Adipose tissue (tissue), 3 donors: ENCODE measurements around the gene ATP1A1. TPM values are rescaled to one million over a fixed set of nuclear protein-coding genes. Genes with fewer than 3 reads are reported as not detected.

Experiments
- H3K27ac ChIP-seq: one replicate; pipeline ENCODE4 v1.5.1; 2013; ENCODE audit warnings: low read depth, low read length
- WGBS, 3 donors: extraction: QIAGEN DNeasy Blood & Tissue Kit; methylation state at CpG; one replicate each; pipeline ENCODE4 v1.1.7; 2013; 5-methylcytosine and 5-hydroxymethylcytosine counted together
- polyA plus RNA-seq, 3 donors: library from polyadenylated mRNA; stranded (reverse); fragments of 200-250 nt; gene quantifications; one replicate each; pipeline ENCODE4 v1.2.3, GENCODE V29; 2013
- donor health status: healthy with polysubstance abuse.
- donor health status: Bipolar disorder and iron deficiency.
- donor health status: healthy.

Gene ATP1A1
- polyA plus RNA-seq, 3 donors: 90.4 to 328 (median 159) TPM

DNA sequence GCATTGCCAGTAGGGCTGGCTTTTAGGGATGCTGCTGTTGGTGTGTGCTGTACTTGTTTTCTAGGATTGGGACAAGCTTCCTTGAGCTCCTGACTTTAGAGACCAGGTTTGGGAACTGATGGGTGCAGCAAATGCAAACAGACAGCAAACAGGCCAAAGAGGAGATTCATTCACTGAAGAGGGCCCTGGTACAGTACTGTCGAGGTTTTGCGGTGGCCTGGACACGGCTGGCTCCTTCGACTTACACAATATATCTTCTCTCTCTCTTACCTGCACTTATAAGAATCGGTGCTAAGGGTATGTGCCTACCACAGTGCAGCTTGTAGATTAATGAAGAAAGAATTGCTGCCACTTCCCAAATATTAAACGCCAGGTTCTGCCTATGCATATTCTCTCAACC, 44.6 kb downstream of the ATP1A1 start:
- WGBS, 3 donors: 45 to 75% (median 70%) methylated on average over 6 of the region's 6 CpGs
- H3K27ac ChIP-seq: no peak overlapping the region

DNA sequence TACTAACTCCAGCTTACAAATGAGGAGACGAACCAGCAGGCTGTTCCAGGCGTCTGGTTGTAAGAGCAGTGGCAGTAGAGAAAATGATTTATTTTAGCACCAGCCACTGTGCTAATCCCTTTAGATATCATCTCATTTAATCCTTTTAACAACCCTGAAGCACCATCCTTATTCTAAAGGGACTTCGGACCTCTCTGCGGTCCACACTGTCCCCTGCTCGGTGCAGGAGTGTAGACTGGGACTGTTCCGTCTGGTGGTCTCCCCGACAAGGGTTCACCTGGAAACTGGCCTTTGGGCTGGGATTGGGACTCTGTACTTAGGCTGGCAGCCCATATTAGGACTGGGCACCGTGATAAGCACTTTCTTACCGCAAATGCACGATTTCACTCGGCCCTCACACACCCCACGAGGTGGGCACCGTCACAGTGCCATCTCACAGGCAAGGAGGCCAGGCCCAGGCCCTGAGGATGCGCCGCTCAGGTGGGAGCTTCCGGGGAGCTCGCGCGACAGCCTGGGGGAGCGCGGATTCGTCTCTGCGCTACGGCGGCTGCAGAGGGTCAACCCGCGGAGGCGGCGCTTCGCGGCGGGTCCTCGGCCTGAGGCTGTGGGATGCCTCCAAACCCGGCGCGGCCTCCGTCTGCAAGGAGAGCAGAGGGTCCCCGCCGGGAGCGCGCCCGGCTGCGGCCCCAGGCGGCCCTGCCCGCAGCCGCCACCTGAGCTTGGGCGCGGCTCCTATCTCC, 45.2 kb downstream of the ATP1A1 start:
- WGBS, 3 donors: 2 to 3% (median 2%) methylated on average over 48 of the region's 48 CpGs
- no peak overlapping the region for H3K27ac ChIP-seq

DNA sequence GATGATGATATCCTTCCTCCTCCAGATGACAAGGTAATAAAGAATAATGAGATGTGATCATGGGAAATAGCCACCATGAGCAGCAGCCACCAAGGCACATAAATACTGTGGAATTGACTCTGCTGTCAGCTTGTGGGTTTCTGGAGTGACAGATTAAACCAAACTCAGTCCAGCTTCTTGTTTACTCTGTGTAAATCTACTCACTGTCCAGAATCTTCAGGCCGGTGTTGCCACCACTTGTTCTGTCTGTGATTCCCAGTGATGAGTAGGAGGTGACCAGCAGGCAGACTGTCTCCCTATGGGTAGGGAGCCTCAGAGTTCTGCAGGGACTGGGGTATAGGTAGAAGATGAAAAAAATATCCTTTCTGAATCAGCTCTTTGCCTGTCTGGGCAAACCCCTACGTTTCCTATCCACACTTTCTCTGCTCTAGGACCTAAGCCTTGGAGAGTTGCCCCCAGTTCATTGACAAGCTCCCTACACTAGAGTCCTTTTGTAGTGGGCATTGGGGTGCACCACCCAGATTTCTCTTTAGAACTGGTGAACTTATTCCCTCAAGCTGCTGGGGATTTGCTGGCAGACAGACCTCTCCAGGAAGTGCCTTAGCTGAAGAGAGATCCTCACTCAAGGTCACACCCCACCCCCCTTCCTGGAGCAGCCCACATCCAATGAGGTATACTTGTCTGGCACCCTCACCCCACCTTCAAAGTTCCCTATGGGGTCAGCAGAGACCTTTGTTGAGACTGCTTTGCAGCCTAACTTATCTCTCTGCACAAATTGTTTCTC, 47.6 kb downstream of the ATP1A1 start:
- whole genome bisulfite sequencing, 3 donors: 42 to 84% (median 79%) methylated on average over 2 of the region's 2 CpGs
- no peak overlapping the region for H3K27ac ChIP-seq

DNA sequence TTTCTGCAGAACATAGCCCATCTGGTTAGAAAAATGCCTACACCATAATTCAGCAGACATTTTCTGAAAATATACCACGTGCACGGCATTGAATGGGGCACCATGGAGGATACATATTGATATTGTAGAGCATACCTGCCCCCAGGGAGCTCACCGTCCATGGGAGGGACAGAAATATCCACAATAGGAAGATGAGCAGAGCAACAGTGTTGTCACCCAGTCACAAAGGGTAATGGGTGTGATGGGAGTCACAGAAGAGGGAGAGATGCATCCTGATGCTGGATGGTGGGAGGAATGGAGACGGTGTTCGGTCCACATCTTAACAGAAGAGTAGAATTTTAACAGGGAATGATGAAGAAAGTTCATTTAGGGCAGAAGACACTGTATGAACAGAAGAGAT, 51.4 kb downstream of the ATP1A1 start:
- WGBS, 3 donors: 82 to 87% (median 84%) methylated on average over 5 of the region's 5 CpGs
- no peak overlapping the region for H3K27ac ChIP-seq

DNA sequence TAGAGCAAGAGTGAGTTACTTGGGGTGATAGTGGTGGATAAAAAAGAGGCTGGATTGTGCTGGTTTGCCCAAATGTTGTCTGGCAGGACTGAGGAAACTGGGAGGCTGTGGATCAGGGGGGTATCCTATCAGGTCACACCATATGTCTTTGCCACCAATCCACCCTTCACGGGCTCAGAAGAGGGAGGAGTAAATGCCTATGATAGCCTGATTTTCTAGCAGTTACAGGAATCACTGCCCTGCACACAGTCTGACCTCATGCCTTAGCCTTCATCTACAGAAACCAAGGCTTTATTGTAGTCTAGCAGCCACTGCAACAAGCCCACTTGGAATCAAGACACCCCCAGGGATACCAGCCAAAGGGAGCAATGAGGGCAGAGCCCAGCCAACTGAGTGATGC, 51.8 kb downstream of the ATP1A1 start:
- no peak overlapping the region for H3K27ac ChIP-seq
- WGBS, 3 donors: 47 to 89% (median 80%) methylated on average over 1 of the region's 1 CpG

DNA sequence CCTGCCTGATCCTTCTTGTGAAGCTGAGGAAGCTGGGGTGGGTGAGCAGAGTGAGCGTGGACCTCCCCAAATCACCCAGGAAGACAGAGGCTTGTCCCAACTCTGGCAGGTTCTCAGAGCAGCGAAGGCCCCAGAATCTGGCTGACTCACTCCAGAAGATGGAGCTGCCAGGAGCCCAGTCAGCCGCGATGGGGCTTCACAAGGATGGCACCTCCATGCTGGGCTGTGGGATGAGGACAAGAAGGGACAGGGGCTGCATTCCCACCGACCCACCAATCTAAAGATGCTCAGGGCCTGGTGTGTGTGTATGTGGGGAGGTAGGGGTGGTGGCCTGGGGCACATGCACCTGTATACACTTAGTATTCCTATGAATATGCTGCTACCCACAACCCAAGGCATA, 52.9 kb downstream of the ATP1A1 start:
- H3K27ac ChIP-seq: no peak overlapping the region
- WGBS, 3 donors: 84 to 87% (median 85%) methylated on average over 5 of the region's 5 CpGs

DNA sequence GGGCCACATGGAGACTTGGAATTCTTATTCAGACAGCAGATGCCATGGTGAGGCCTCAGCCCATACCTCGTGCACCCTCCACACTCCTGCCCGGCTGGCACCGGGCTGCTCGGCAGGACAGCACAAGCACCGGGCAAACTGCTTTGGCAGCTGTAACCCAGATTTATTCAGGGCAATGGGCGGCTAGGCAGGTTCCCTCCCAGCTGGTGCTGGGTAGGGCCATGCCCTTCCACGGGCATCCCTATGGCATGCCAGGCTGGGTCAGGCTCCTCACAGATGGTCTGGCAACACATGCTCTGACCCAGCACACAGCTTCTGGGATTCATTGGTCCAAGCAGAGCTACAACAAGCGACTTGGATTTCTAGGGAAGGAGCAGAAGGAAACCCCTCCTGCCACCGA, 53.4 kb downstream of the ATP1A1 start:
- 85 to 96% (median 90%) methylated on average over 9 of the region's 9 CpGs for WGBS, 3 donors
- H3K27ac ChIP-seq: no peak overlapping the region

DNA sequence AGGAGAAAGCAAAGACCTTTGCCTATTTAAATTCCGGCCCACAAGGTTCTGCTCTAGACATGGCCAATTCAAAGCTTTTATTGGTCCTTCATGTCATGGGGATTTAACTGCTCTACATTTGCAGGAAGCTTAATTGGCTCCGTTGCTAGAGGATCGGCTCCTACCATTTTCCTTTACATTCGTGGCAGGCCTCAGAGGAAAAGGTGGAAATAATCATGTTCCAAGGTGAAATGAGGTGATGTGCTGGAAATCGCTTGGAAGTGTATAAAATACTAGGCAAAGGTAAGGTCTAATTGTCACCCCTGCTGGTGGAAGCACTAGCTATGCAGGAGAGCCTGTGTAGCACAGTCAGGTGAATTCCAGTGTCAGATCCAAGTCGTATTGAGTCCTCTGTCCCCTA, 55.5 kb downstream of the ATP1A1 start:
- no peak overlapping the region for H3K27ac ChIP-seq
- 85 to 88% (median 85%) methylated on average over 6 of the region's 6 CpGs for WGBS, 3 donors

DNA sequence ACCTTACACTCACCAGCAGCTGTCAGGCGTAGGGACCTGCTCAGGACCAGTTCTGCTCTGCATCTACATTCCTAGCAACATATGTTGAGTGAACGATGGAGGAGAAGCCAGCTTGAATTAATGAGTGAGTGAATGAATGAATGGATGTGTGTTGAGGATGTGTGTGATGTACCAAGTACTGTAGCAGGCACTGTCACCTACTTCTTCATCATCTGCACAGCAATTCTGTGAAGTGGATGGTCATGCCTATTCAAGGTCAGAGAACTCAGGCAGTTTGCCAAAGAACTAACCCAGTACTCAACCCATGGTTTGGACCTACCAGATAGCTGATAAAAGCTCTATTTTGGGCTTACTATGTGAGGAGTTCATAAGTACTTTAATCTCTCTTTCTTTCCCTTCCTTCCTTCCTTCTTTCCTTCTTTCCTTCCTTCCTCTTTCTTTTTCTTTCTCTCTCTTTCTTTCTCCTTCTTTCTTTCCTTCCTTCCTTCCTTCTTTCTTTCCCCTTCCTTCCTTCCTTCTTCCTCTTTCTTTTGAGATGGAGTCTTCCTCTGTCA, 56.9 kb downstream of the ATP1A1 start:
- WGBS, 3 donors: 87 to 92% (median 88%) methylated on average over 2 of the region's 2 CpGs
- no peak overlapping the region for H3K27ac ChIP-seq

DNA sequence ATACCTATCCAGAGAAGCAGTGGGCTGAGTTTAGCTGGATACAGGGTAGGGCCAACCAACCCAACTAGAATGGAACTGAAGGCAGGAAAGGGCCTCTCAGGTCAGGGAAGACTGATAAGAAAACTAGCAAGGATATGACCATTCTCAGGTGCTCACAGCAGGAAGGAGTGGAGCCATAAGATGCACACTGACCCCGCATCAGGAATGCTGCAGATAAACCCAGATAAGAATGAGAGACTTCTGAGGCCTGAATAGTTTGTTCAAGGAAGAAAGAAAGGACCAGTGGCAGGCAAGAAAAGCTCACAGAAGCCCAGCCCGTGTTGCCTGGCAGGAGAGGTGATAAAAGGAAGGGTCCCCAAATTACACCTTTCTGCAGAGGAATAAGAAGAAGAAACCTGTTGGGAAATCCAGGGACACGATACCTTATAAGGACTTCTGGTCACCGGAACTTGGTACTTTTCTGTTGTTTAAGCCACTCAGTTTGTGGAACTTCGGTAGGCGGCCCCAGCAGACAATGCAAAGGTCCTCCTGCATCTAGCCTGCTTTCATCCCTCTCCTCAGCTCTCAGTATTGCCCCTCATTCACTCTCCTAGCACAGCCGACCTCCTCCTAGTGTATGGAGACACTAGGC, 58.9 kb downstream of the ATP1A1 start:
- no peak overlapping the region for H3K27ac ChIP-seq
- 79 to 89% (median 81%) methylated on average over 7 of the region's 7 CpGs for WGBS, 3 donors

DNA sequence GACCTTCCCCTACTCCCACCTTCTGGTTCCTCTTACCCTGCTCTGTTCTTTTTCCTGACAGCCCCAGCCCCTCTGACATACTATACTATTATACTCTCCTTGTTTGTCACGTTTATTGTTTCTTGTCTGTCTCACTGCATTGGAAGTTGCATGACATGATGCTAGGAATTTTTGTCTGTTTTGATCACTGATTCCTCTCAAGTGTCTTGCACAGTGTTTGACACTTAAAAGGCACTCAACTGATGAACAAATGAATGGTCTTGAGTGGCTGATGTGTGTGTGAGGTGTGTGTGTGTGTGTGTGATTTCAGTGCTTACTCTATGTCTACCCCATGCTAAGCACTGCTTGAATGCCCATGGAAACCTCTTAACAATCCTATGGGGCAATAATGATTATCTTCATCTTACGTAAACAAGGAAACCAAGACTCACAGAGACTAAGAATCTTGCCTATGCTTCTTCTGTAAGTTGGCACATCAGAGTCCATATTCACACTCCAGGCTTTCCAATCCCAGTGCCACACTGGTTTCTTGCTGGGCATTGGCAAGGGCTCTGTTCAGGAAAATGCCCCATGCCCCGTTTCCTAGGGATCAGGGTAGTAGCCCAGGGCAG, 59.7 kb downstream of the ATP1A1 start:
- H3K27ac ChIP-seq: no peak overlapping the region
- 56 to 75% (median 68%) methylated on average over 3 of the region's 3 CpGs for WGBS, 3 donors

DNA sequence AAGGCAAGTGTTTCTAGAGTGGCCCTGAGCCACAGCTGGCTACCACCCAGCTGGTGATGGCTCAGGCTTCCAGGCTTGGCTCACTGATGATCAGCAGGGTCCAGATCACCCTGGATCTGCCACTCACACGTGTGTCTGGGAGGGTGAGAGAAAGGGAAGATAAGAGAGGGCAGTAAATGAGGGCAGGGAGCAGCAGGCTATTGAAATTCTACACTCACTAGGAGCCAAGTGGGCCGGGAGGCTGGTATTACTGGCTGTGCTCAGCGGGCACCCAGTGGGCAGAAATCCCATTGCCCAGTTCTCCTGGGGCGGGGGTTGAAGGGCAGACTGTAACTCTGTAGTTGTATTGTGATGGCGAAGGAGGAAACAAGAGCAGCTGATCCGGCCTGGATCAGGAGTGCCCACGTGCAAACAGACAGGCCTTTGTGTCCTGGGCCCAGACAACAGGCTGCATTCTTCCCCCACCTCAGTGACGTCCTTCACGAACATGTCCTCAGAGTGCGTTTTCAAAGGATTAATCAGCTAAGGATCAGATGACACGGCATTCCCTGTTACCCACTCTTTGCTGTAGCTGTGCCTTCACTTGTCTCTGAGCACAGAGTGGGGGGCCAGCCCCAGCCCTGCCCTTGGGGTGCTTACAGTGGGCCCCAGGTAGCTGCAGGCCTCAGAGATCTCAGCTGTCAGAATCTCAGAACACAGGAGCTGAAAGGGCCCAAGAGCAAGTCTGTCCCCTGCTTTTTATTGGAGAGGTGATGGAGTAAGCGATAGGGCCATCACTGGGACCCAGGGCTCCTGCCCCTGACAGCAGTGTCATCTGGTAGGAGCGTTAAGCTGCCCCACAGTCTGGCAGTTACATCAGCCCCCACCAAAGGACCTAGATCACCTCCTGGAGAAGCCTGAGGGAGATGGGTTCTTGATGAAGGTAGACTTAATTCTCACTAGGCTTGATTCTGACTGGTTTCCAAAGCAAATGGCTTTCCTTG, 60.5 kb downstream of the ATP1A1 start:
- WGBS, 3 donors: 62 to 67% (median 64%) methylated on average over 13 of the region's 13 CpGs

DNA sequence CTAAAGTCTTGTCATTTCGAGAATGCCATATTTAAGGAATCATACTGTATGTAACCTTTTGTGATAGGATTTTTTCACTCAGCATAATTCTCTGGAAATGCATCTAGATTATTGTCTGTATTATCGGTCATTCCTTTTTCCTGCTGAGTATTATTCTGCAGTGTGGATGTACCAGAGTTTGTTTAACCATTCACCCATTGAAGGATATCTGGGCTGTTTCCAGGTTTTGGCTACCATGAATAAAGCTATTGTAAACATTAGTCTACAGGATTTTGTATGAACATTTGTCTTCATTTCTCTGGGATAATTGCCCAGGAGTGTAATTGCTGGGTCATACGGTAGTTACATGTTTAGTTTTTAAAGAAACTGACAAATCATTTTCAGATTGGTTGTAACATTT, 61.8 kb downstream of the ATP1A1 start:
- no peak overlapping the region for H3K27ac ChIP-seq
- WGBS, 3 donors: 89 to 92% (median 91%) methylated on average over 3 of the region's 3 CpGs

More for the DNA sequence above, 60.5 kb downstream of the ATP1A1 start:
- H3K27ac ChIP-seq: no peak overlapping the region

DNA sequence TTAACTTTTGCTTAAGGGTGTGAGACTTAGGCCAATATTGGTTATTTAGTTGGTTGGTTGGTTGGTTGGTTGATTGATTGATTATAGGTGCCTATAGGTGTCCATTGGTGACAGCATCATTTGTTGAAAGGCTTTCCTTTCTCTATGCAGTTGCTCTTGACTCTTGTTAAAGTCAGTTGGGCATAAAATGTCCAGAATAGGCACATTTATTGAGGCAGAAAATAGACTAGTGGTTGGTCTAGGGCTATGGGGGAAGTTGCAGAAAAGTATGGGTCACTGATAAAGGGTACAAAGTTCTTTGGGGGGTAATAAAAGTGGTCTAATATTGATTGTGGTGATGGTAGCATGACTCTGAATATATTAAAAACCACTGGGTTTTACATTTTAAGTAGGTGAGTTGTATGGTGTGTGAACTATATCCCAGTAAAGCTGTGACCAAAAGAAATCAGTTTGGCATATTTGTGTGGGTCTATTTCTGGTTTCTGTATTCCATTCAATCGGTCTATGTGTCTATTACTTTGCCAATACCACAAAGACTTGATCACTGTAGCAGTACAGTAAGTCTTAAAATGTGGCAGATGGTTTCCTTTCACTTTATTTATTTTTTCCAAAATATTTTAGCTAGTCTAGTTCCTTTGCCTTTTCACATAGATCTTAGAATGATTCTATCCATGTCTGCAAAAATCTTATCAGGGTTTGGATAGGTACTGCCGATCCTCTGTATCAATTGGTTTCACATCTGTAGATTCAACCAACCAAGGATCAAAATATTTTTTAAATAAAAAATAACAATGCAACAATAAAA, 63.0 kb downstream of the ATP1A1 start:
- no peak overlapping the region for H3K27ac ChIP-seq
- 85 to 89% (median 87%) methylated on average over 2 of the region's 2 CpGs for WGBS, 3 donors

DNA sequence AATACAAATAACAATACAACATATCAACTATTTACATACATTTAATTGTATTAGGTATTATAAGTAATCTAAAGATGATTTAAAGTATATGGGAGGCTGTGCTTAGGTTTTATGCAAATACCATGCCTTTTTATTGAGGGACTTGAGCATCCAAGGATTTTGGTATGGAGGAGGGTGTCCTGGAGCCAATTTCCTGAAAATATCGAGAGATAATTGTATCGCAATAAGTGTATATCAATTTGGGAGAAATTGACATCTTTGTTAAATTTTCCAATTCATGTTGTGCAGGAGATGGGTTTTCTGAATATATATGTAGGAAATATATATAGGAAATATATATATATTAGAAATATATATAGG, 63.5 kb downstream of the ATP1A1 start:
- 96 to 97% (median 96%) methylated on average over 2 of the region's 2 CpGs for WGBS, 3 donors
- H3K27ac ChIP-seq: no peak overlapping the region

DNA sequence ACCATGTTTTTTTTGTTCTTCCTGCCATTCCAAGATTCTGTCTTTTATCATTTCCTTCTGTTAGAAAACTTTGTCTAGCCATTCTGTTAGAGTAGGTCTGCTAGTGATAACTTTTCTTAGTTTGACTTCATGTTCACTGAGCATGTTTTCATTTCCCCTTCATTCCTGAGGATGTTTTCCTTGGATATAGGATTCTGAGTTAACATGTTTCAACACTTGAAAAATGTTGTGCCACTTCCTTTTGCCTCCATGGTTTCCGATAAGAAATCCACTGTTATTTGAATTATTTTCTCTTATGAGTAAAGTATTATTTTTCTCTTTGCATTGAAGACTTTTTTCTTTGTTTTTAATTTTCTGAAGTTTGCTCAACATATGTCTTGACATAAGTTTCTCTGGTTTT, 66.7 kb downstream of the ATP1A1 start:
- 66 to 81% (median 67%) methylated on average over 1 of the region's 1 CpG for WGBS, 3 donors
- no peak overlapping the region for H3K27ac ChIP-seq

DNA sequence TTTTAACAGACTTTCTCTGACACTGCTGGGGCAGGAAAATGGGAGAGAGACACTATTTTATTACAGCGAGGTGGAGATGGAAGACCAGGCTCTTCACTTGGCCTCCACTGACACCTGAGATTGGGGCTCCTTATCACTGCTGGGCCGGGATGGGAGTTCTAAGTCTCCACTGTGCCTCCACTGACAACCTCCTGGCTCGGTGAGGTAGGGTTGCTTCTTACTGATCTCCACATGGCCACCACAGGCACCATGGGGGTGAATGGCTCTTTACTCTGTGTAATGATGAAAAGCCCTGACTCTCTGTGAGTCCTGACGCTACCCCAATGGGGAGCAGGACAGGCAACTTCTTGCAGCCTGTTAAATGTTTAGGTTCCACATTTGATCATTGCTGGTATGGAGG, 67.7 kb downstream of the ATP1A1 start:
- no peak overlapping the region for H3K27ac ChIP-seq
- WGBS, 3 donors: 85 to 93% (median 92%) methylated on average over 4 of the region's 4 CpGs
